GM12892 (cell line): ENCODE measurements around the gene MYG1.

Source experiments
- POLR2A ChIP-seq: IDR thresholded peaks from 2 replicates; pipeline ENCODE4 v1.6.1; 2011; ENCODE audit warnings: low read depth, low read length, control low read depth
- POLR2AphosphoS5 ChIP-seq: IDR thresholded peaks from 2 replicates; pipeline ENCODE4 v1.6.1; 2011; ENCODE audit warnings: low read depth, low read length, control low read depth
- TAF1 ChIP-seq: IDR thresholded peaks from 2 replicates; pipeline ENCODE4 v1.6.1; 2011; ENCODE audit warnings: low read depth, mild to moderate bottlenecking, control low read depth, low read length, borderline replicate concordance

DNA sequence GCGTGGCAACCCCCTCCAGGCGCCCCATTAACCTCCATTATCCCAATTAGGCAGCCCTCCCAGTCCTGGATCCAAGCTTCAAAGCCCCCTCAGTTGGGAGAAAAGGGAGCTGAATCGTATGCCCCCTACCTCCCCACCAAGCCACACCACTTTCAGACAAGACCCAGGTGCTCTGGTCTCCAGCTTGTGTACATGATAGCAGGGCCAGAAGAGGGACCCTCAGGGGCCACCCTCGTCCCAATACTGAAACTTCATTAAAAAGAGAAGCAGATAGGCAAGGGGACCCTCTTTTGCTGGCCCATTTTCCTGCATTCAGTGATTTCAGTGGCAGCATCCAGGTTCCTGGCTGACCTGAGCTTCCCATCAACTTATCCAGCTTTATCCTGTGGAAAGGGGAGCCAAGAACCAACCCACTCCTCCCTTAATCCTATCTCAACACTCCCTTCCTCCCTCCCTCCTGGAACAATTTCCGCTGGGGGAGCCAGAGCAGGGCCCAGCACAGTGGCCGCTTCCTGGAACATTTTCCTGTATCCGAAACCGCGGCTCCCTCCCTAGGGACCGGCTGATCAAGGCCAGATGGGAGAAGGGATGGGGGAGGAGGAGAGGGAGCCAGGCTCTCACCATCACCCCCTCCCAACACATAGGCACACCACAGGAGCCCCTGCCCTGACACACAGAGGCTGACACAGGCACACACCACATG, 46.1 kb downstream of the MYG1 start:
- TF ChIP-seq POLR2AphosphoS5: no peak
- TF ChIP-seq POLR2A: no peak
- TF ChIP-seq TAF1: no peak
